Small intestine (tissue), 7 donors: ENCODE results near the gene TEX19. TPM values are rescaled to one million over a fixed set of nuclear protein-coding genes. Genes with fewer than 3 reads are reported as not detected.

Experiments
- DNase-seq, 2 donors: peaks; one replicate each; pipeline versions ENCODE4 v3.0.0 to v3.0.0-alpha.2; 2013
- FAIRE-seq: peaks from 2 replicates; lab custom pipeline; 2012; peaks lifted over from hg19 to GRCh38; lab: Jason Lieb, UNC
- H3K27ac ChIP-seq, 3 donors: one replicate each; pipeline ENCODE4 v1.5.1; 2013; ENCODE audit warnings: low read length in 2 of 3, mild to moderate bottlenecking in 2 of 3, control low read depth in 1 of 3, inconsistent platforms in 1 of 3, low read depth in 1 of 3, moderate library complexity in 1 of 3
- H3K27me3 ChIP-seq, 3 donors: one replicate each; pipeline ENCODE4 v1.6.1; 2013; ENCODE audit warnings: low read length in 3 of 3, inconsistent platforms in 1 of 3; ENCODE audit not compliant: control insufficient read depth in 3 of 3, insufficient read depth in 3 of 3
- H3K36me3 ChIP-seq, 3 donors: one replicate each; pipeline ENCODE4 v1.6.1; 2013; ENCODE audit warnings: low read length in 3 of 3, inconsistent platforms in 1 of 3, low read depth in 1 of 3, mild to moderate bottlenecking in 1 of 3, moderate library complexity in 1 of 3; ENCODE audit not compliant: control insufficient read depth in 3 of 3, insufficient read depth in 2 of 3
- H3K4me1 ChIP-seq, 3 donors: one replicate each; pipeline ENCODE4 v1.6.1; 2013; ENCODE audit warnings: low read length in 2 of 3, inconsistent platforms in 1 of 3, low read depth in 1 of 3, mild to moderate bottlenecking in 1 of 3, moderate library complexity in 1 of 3; ENCODE audit not compliant: control insufficient read depth in 3 of 3, insufficient read depth in 2 of 3
- H3K4me3 ChIP-seq, 3 donors: one replicate each; pipeline ENCODE4 v1.5.1; 2013; ENCODE audit warnings: low read length in 3 of 3, control low read depth in 1 of 3, inconsistent platforms in 1 of 3, low read depth in 1 of 3, mild to moderate bottlenecking in 1 of 3, moderate library complexity in 1 of 3
- H3K9me3 ChIP-seq, 2 donors: one replicate each; pipeline ENCODE4 v1.6.1; 2013; ENCODE audit warnings: low read depth in 1 of 2, low read length in 1 of 2; ENCODE audit not compliant: control insufficient read depth in 2 of 2, insufficient read depth in 1 of 2
- WGBS, 3 donors: extraction: QIAGEN DNeasy Blood & Tissue Kit; methylation state at CpG; one replicate each; pipeline ENCODE4 v1.1.7; 2013; 5-methylcytosine and 5-hydroxymethylcytosine counted together
- polyA plus RNA-seq, 4 donors: library from polyadenylated mRNA; stranded (reverse) in 3 of 4; unstranded in 1 of 4; fragments of 200-250 nt in 3 of 4; fragments of 120-200 nt in 1 of 4; gene quantifications; one replicate each; pipeline versions ENCODE4 v1.2.1 to v1.2.3, GENCODE V29; 2013
- donor health status: healthy with polysubstance abuse.
- donor health status: control.
- donor health status: control.
- donor health status: Bipolar disorder and iron deficiency.
- donor health status: healthy.

The TEX19 gene
- polyA plus RNA-seq, 4 donors, result 0.07 TPM; not detected in 3

GRCh38 chr17:82403662-82404660, 44.9 kb downstream of the TEX19 start:
- no peaks in the 10 kb centered on the region for H3K27me3 ChIP-seq
- no peak overlapping the region for H3K4me3 ChIP-seq
- H3K4me1 ChIP-seq, result no peaks in the 10 kb centered on the region
- 96 to 98% (median 96%) methylated on average over 64 to 67 of the region's 67 CpGs for WGBS, 3 donors
- FAIRE-seq, result no peak
- DNase-seq, result no peak
- peaks cover 0 to 75% (median 15%) of the 10 kb centered on the region in 3 donors for H3K36me3 ChIP-seq
- no peak overlapping the region for H3K27ac ChIP-seq
- no peaks in the 10 kb centered on the region for H3K9me3 ChIP-seq

GRCh38 chr17:82405051-82405450, 46.0 kb downstream of the TEX19 start:
- 93 to 96% (median 94%) methylated on average over 13 to 14 of the region's 14 CpGs for WGBS, 3 donors
- H3K4me1 ChIP-seq, result no peaks in the 10 kb centered on the region
- H3K27me3 ChIP-seq, result no peaks in the 10 kb centered on the region
- FAIRE-seq, result no peak
- peaks cover 0 to 71% (median 15%) of the 10 kb centered on the region in 3 donors for H3K36me3 ChIP-seq
- no peak overlapping the region for H3K4me3 ChIP-seq
- H3K9me3 ChIP-seq, result no peaks in the 10 kb centered on the region
- H3K27ac ChIP-seq, result no peak overlapping the region
- no peak for DNase-seq

GRCh38 chr17:82406131-82406671, 47.2 kb downstream of the TEX19 start:
- no peak overlapping the region for H3K27ac ChIP-seq
- peaks cover 0 to 70% (median 15%) of the 10 kb centered on the region in 3 donors for H3K36me3 ChIP-seq
- WGBS, 3 donors, result 94 to 97% (median 95%) methylated on average over 14 of the region's 14 CpGs
- no peak for DNase-seq
- H3K4me1 ChIP-seq, result no peaks in the 10 kb centered on the region
- FAIRE-seq, result no peak
- no peak overlapping the region for H3K4me3 ChIP-seq
- no peaks in the 10 kb centered on the region for H3K27me3 ChIP-seq
- H3K9me3 ChIP-seq, result no peaks in the 10 kb centered on the region

GRCh38 chr17:82407255-82407654, 48.2 kb downstream of the TEX19 start:
- Histone ChIP-seq H3K4me3 (no peak overlapping the region), H3K27ac (no peak overlapping the region), H3K9me3 (no peaks in the 10 kb centered on the region), H3K27me3 (no peaks in the 10 kb centered on the region), H3K36me3 (peaks cover 0 to 69% (median 17%) of the 10 kb centered on the region in 3 donors), H3K4me1 (no peaks in the 10 kb centered on the region)
- WGBS, 3 donors, result 80 to 95% (median 91%) methylated on average over 13 of the region's 13 CpGs
- DNase-seq (no peak), FAIRE-seq (no peak)

GRCh38 chr17:82408288-82408937, 49.4 kb downstream of the TEX19 start:
- Histone ChIP-seq H3K27ac (no peak overlapping the region), H3K27me3 (no peaks in the 10 kb centered on the region), H3K4me3 (no peak overlapping the region), H3K4me1 (no peaks in the 10 kb centered on the region), H3K36me3 (peaks cover 0 to 70% (median 14%) of the 10 kb centered on the region in 3 donors), H3K9me3 (no peaks in the 10 kb centered on the region)
- DNase-seq (no peak), FAIRE-seq (no peak)
- 89 to 90% (median 90%) methylated on average over 15 of the region's 15 CpGs for WGBS, 3 donors

- FAIRE-seq (no peak), DNase-seq (no peak)
- Histone ChIP-seq H3K27me3 (no peaks in the 10 kb centered on the region), H3K36me3 (peaks cover 0 to 70% (median 14%) of the 10 kb centered on the region in 3 donors), H3K4me1 (no peaks in the 10 kb centered on the region), H3K9me3 (no peaks in the 10 kb centered on the region), H3K4me3 (no peak overlapping the region), H3K27ac (no peak overlapping the region)
- WGBS, 3 donors, result 95 to 98% (median 97%) methylated on average over 21 of the region's 21 CpGs
These were observed 49.9 kb downstream of the TEX19 start for GRCh38 chr17:82408938-82409318.

GRCh38 chr17:82410014-82410716, 51.1 kb downstream of the TEX19 start:
- no peak overlapping the region for H3K27ac ChIP-seq
- peaks cover 0 to 3% (median 0%) of the 10 kb centered on the region in 3 donors for H3K4me1 ChIP-seq
- peaks cover 0 to 67% (median 8%) of the 10 kb centered on the region in 3 donors for H3K36me3 ChIP-seq
- 86 to 94% (median 92%) methylated on average over 14 of the region's 14 CpGs for WGBS, 3 donors
- no peak for DNase-seq
- H3K27me3 ChIP-seq, result no peaks in the 10 kb centered on the region
- no peak overlapping the region for H3K4me3 ChIP-seq
- no peaks in the 10 kb centered on the region for H3K9me3 ChIP-seq
- FAIRE-seq, result no peak
